GM18868 (cell line): Measurements from ENCODE around the gene STK32C.

Experiments used
- ATAC-seq: cut with Tn5 transposase; IDR thresholded peaks from one replicate; pipeline ENCODE4 v1.9.1; 2021; ENCODE audit warnings: mild to moderate bottlenecking, moderate library complexity; ENCODE audit not compliant: unreplicated experiment

STK32C gene

DNA sequence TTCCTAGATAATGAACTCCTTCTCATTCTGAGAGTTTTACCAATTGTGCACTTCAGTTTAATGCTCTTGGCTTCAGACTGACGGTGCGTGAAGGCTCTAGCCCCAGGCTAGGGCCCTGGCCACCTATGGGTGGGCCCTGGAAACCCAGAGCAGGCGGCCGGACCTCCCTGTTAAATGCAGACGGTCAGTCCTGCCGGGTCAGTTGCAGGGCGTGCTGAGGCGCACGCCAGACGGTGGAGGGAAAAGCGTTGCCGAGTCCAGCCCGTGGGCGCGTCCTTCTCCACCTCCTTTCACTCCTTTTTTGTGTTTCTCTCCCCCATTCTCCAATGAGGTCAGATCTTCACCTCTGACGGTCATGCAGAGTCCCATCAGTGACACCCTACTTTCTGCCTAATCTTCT is 118.7 kb downstream of the STK32C start:
- no peak for ATAC-seq

DNA sequence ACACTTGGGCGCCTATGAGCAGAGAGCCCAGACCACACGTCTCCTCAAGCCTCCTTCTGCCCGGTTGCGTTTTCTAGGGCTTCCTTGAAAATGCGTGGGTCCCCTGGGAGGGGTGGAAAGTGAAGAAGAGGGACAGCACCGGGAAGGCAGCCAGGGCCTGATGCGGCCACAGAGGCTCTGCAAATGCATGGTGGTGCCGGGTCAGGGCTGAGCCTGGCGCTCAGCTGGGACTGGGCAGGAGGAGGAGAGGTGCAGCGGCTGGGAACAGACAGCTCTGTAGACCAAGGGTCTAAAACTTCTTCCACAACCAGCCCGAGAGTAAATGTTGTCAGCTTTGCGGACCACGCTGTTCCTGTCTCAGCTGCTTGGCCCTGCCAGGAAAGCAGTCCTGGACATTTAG is 119.4 kb downstream of the STK32C start:
- ATAC-seq = no peak

DNA sequence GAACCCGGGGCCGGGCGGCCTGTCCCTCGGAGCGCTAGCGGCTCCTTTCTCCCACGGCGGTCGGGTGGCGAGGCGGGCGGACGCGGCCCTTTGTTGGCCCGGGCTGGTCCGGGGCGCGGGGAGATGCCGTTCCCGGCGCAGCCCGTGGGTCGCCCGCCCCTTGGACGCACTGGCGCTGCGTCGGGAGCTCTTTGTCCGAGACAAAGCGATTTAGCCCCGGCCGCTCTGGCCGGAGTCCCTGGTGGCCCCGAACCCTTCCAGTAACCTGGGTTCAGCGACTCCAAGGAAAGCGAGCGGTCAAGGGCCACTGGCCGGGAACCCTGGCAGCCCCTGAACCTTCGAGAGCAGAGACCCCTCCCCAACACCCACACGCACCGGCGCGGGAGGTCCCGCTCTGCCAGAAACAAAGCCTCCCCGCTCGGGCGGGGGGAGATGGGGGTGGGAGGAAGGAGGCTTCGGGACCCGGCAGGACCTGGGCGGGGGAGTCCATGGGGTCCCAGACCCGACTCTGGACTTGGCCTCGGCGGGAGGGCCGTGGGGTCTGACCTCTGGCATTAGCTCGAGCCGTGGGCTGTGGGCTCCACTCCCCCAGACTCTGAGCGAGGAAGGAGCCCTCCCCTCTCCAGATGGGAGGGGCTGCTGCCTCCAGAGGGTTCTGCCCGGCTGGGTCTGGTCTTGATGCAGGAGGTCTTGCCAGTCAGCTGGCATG is 120.2 kb downstream of the STK32C start:
- no peak for ATAC-seq

DNA sequence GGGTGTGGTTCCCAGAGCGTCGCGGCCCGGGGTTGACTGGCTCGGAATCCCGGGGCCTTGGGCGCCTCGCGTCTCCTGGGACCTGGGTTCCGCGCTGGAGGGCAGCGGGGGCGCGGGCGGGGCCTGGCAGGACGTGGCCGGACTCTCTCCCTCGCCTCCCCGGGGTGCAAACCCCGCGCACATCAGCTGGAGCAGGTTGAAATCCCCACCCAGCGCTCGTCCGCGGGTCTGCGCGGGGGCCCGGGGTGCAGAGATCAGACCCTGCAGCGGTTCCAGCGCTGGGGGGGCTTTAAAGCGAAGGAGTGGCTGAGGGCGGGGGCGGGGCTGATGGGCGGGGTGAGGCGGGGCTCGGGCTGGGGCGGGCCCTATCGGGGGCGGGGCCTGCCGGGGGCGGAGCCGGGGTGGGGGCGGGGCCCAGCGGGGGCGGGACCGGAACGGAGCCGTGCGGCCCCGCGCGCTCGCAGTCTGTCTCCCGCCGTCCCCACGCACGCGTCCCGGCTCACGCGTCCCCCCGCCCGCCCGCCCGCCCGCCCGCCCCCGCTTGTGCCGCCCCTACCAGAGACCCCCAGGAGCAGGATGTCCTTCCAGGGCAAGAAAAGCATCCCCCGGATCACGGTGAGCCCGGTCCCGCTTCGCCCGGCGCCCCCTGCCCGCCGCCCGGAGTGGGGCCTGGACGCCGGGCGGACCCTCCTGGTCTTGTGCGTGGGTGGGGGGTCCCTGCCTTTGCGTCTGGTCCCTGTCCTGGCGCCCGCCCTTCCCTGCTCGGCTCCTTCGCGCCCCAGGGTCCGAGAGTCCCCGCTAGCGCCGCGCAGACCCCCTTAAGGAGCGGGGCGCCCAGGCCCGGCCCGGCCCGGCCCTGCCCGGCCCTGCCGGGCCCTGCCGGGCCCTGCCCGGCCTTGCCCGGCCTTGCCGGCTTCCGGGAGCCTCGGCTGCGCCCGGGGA is 121.0 kb downstream of the STK32C start, which contains the start of gene DPYSL4:
Gene DPYSL4, plus strand, starts transcription at position 461 of the 942 bp plus-strand sequence. Its CDS starts 116 bp downstream, at position 577.
- no peak for ATAC-seq

DNA sequence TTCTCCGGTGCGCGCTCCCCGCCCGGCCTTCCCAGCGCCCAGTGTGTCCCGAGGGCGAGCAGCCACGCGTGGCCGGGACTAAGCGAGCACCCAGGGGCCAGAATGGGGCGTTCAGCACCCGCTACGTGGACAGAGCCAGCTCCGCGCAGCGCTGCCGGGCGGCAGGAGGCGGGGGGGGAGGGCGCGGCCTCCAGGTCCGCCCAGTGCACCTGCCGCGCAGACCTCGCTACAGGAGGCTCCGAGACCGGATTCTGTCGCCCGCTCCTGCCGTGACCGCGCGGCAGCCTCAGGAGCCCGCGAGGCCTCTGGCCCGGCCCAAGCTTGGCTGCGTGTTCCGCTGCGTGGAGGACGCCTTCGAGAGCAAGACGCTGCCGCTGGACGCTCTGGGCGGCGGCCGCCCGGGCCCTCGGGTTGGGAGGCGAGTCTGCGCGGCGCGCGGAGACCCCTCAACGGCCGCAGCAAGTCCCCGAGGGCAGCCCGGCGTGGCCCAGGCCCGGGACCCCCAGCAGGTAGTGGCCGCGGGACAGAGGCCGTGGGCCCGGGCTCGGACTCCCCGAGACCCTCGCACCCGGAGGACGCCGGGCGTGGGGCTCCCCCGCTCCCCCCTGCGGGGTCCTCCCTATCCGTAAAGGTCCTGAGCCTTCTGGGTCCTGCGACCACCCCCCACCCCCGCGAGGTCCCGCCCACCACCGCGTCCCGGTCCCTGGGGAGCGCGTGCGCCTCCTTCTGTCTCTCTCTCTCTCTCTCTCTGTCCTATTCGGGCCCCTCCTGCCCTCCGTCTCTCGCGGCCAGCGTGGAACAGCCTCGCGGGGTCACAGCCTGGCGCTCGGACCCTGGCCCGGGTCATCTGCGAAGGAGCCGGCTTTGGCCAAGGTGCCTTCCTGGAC is 121.9 kb downstream of the STK32C start:
- ATAC-seq = no peak

DNA sequence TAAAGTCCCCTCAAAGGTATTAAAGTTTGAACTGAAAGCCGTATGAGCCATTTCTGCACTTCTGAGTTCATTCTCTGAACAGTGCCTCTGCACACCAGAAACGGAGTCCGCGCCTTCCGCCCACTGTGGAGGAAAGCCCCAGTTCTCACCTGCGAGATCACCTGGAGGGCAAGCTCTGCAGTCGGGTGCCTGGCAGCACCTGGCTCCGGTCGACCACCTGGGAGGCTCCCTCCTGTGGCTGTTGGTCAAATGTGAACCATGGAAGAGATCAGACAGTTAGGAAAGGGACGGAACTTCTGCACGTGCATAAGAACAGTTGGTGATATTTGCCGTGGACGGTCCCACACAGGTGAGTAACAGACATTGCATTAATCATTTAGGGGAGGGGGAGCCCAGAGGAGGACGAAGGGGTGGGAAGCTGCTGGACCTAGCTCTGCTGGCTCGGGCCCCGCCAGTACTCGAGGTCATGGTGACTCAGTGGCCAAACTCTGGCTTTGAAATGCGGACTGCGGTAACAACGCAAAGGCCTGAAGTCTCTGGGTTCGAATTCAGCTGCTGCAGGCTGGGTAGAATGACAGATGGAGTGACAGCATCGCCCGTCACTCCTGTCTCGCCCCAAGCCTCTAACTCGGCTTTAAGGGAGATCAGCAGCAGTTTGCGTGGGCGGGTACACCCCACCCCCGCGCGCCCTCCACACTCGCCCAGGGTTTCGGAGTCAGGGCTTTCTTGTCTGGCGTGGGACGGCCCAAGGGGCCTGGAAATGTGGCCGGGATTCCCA is 122.7 kb downstream of the STK32C start:
- ATAC-seq = no peak

DNA sequence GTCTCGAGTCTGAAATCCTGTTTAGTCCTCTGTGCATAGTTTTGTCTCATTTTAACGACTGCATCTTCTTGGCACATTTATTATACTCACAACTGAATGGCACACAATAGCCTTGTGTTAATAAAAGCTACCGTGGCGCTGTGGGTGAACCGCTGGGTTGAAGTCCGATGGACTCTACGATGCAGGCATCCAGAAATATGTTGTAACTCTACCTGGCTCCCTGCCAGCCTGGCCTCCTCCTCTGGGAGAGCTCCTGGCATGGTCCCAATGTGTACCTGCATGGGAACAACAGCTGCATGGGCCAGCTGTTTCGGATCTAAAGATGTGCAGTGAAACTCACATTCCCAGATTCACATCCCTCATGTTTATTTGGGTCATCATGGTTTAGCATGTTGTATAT is 124.7 kb downstream of the STK32C start:
- no peak for ATAC-seq

DNA sequence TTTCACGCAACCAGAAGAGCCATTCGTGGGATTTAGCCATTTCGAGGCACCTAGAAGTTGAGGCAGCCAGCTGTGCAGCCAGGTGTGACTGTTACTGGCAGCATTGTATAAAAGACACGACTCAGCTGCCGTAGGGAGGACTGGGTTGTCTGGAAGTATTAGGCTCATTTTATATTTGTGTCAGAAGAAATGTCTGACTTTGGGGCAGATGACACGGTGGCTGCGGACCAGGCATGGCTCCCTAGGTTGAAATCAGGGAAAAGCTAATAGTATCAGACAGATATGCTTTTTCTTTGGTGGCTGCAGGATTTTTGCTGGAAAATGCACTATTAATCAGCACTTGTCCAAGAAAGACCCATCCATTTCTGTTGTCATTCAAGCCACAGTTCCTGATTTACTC is 125.2 kb downstream of the STK32C start:
- no peak for ATAC-seq

DNA sequence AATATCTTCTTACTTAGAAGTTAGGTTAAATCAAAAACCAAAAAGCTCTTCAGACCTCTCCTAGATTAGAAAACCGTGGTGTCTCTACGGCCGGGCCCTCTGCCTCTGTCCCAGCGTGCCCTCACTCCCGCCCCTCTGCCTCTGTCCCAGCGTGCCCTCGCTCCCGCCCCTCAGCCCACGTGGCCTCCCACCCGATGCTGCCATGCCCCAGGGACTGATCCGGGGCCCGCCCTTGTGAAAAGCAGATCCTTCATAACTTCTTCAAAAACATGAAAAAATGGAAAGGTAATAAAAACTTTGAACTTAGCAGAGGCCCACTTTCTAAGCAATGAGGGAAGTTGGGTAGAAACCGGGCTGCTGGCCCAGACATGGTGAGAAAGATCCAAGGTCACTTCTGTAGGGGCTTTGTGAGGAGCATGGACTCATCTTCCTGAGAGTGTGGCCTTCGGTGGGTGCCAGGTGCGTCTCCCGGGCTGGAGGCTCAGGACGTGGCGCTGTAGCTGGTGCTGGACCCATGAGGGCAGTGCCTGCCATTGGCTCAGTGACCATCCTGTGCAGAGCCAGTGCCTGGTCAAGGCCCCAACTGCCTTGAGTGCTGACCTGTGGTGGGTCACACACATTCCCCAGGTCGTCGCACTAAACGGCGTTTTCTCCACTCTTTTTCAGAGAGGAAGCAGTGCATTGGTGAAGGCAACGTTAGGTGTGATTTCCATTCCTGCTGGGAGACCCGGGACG is 125.9 kb downstream of the STK32C start:
- no peak for ATAC-seq

DNA sequence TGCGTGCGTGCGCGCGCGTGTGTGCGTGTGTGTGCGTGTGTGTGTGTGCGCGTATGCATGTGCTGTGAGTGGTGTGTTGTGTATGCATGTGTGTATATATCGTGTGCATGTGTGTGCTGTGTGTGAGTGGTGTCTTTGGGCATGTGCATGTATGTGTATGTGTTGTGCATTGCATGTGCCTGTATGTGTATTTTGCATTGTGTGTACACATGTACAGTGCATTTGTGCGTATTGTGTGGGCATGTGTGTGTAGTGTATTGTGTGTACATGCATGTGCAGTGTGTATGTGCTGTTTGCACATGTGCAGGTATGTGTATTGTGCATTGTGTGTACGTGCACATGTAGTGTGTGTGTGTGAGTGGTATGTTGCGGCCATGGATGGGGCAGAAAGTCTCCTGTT is 127.0 kb downstream of the STK32C start:
- no peak for ATAC-seq

DNA sequence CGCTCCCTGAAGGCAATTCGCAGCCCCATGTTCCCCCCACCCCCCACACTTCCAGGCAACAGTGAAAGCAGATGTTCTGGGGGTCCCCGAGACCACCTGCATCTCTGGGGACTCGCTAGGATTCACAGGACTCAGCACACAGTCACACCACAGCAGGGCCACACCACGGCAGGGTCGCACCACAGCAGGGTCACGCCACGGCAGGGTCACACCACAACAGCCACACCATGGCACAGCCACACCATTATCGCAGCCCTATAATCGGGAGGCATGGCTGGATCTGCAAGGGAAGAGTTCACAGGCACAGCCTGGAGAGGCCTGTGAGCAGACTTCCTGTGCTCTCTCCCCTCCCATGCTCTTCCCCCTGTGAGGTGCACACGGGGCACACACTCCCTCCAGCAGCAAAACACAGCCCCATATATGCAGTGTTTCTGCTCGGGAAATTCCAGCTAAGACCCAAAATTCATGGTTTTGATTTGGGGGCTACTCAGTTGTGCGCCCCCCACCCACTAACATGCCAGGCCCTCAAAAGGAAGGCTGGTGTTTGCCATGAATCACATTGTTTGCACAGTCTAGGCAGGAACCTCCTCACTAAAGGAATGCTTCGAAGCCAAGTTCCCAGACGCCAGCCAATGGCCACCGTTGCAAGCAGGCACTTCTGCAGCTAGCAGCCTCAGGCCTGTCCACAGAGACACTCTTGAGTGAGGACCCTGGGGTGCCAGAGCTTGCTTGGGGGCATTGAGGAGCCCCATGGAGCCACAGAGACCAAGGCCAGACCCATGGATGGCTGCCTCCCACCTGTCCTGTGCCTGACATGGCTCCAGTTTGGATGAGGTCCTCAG is 128.0 kb downstream of the STK32C start:
- ATAC-seq = no peak

DNA sequence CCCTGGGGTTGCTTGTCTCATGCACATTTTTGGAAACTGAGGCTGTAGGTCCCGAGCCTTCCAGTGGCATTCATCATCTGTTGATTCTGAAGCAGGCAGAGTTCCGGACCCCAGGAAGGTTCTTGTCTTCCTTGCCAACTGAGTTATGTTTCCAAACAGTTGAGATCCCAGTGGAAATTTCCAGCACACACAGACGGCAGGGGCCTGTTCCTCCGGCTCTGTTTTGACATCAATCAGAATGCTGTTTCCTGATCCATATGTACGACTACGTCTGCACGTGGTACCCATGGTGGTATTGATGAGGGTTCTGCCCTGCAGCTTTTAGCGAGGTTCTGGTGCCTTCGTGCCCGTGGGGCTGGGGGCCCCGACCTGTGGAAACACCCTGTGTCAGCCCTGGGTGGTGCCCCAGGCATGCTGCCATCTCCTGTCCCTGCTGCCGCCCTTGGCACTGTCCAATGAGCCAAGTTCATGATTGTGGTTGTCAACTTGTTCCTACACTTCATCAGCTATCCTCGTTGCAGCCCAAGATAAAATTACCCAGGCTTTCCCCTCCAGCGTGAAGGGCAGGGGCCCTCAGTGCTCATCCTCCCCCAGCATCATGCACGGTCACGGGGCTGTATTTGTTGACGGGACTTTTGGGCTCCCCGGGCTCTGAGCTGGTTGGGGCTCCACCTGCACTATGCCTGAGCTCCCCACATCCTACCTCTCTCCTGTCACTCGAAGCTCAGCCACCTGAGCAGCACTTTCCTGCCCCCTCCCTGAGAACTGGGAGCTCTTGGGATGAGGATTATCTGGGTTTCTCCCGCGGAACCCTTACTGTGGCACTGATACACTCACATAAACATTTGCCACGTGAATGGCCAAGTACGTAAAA is 128.8 kb downstream of the STK32C start:
- no peak for ATAC-seq

DNA sequence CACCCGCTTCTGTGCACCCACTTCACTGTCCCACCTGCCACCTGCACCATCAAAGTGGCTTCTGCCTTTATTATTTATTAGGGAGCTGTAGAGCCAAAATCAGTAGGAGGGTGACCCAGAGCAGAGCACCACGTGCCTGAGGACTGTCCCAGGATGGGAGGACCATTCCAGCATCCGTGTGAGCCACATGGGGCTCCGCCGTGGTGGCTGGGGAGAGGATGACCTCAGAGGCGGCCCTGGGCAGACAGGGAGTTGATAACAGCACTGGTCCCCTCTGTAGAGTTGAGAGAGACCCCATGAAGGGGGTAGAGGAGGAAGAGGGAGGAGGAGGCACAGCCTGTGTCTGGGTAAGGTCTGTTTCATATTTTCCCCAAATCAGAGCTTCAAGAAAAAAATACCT is 129.7 kb downstream of the STK32C start:
- ATAC-seq = no peak

DNA sequence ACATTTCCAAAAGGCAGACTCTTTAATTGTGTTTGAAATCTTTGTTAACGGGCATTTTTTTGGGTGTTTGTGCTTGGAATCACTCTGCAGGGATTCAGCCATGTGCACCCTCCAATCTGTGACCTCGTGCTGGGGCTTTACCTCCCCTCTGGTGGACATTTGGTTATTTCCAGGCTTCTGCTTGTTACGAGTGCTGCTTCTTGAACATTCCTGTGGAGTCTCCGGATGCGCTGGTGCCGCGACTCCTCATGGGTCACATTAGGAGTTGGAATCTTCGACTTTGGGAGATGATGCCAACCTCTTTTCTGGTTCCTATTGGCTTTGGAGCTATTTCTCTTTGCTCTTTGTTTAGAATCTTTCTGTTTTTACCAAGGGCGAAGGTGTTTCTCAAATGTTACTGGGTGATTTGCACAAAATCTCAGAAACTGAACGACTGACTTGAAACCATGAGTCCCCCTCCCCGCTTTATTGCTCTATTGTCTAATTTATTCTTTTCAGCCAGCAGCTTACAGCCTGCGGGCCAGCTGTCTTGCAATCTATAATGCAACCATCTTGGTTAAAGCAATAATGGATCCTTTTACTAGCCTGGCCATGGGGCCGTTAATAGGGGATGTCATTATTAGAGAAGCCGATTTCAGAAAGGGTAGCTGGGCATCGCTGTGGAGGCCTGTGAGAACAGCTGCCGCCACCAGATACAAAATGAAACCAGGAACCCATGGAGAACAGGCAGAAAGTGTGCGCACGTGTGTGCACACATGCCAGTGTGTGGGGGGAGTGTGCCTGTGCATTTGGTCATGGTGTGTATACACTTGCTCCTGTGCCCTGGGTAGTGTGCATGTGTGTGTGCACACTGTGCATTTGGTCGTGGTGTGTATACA is 130.9 kb downstream of the STK32C start:
- ATAC-seq = no peak

DNA sequence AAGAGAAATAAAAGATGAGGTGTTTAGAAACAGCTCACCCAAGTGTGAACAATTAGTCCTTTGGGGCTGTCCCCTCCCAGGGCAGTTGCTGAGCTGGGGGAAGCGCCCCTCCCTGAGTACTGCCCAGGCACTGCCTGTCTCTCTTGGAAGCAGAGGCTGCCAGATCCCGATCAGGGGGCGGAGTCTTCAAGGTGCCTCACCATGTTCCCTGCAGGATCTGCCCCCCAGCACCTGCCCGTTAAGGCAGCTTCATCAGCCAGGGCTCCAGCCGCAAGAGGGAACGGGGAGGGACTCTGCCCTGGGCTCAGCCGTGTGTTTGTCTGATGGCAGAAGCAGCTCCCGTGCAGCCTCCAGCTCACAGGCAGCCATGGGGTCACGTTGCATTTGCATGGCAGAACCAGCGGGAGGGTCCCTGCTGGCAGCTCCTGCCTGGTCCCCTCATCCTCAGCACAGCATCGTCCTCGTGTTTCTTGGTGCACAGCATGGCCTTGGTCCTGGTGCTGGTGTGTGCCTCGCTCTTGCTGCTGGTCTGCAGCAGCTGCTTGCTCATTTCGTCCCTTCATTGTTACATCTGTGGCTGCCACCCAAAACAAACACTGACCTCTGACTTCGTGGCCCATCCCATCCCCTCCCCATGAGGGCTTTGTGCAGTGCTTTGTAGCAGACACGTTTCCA is 131.7 kb downstream of the STK32C start:
- ATAC-seq = no peak

DNA sequence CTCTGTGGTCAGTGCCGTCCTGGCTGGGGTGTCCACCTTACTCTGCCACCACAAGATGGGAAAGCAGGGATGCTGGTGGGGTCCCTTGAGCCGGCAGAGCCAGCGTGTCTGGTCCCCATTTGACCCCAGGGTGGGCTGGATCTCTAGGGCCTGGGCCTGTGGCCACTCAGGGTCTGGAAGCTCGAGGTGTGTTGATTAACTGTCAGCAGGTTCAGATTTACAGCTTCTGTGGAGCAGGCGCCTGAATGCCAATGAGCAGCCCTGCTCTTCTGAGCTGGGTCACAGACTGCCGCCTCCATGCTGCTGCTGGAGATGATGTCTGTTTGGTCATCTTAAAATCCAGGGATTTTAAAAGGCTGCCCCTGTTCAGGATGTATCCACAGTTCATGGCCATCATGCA is 132.3 kb downstream of the STK32C start:
- ATAC-seq = no peak
